ENCODE measurements around the gene GRID2. TPM values are rescaled to one million over a fixed set of nuclear protein-coding genes. Genes with fewer than 3 reads are reported as not detected.

GRID2 gene
- total and polyA plus RNA-seq, 2 of the 4 experiments (the other 2 are of a cell fraction) = under 0.01 TPM; not detected in 1

GRCh38 chr4:92809381-92809780 is 505.6 kb downstream of the GRID2 start:
- BruUV-seq (replicated peaks) = no TSS peak
- Histone ChIP-seq H4K91ac (ENCODE audit: insufficient read depth, low read depth, low read length) (no peak overlapping the region), H3K27me3 (ENCODE audit: control insufficient read depth, insufficient read depth, low read length) (no peaks in the 10 kb centered on the region), H3K4me3 (ENCODE audit: insufficient read depth, low read depth, low read length) (no peak overlapping the region), H4K20me1 (ENCODE audit: insufficient read depth, low read length) (no peaks in the 10 kb centered on the region), H4K5ac (ENCODE audit: low read depth, low read length) (no peak overlapping the region), H3K9me1 (ENCODE audit: insufficient read depth, low read length) (no peaks in the 10 kb centered on the region), H3K56ac (ENCODE audit: extremely low read depth, insufficient read depth, low read length) (no peak overlapping the region), H2AFZ (replicated peaks; ENCODE audit: low read length, poor library complexity) (no peak overlapping the region), H3K36me3 (ENCODE audit: control insufficient read depth, insufficient read depth, low read length) (no peaks in the 10 kb centered on the region), H2BK20ac (ENCODE audit: low read depth, low read length) (no peak overlapping the region), H2AK5ac (ENCODE audit: low read depth, low read length) (no peak overlapping the region), H4K8ac (ENCODE audit: low read depth in 2 of 2, low read length in 2 of 2) (no peak overlapping the region), H2BK120ac (ENCODE audit: low read depth, low read length) (no peak overlapping the region), H3K79me1 (ENCODE audit: low read depth in 1 of 2, low read length in 2 of 2) (no peaks in the 10 kb centered on the region), H2BK5ac (ENCODE audit: low read depth, low read length, poor library complexity, severe bottlenecking) (no peak overlapping the region), H3K18ac (ENCODE audit: low read depth, low read length) (no peak overlapping the region), H2AK9ac (replicated peaks; ENCODE audit: low read depth, low read length, poor library complexity) (no peak overlapping the region), H3K14ac (replicated peaks; ENCODE audit: low read depth, low read length) (no peak overlapping the region), H3K4ac (ENCODE audit: low read depth, low read length) (no peak overlapping the region), H3K9ac (ENCODE audit: low read depth, low read length) (no peak overlapping the region), H3K9me3 (ENCODE audit: control insufficient read depth, insufficient read depth, low read length) (no peaks in the 10 kb centered on the region), H2BK15ac (ENCODE audit: low read depth, low read length) (no peak overlapping the region), H3K23ac (ENCODE audit: low read depth, low read length) (no peak overlapping the region), H3K4me1 (ENCODE audit: control insufficient read depth, insufficient read depth, low read length) (no peaks in the 10 kb centered on the region), H3K4me2 (ENCODE audit: low read depth, low read length) (no peak overlapping the region), H3K27ac (ENCODE audit: insufficient read depth, low read length) (no peak overlapping the region)
- dilution Hi-C loops (cut with HindIII; ENCODE audit: low sequenced_read_pairs, unreplicated experiment) (no loop called here), in situ Hi-C loops (cut with MboI; ENCODE audit: low sequenced_read_pairs) (no loop called here), intact Hi-C loops (cut with micrococcal nuclease) (no loop called here)
- DNase-seq = no peak
- CTCF ChIA-PET = no interaction called here
- no peak for ATAC-seq (ENCODE audit: low read depth)
- WGBS, 2 experiments (ENCODE audit: extremely low coverage in 2 of 2, insufficient read length in 1 of 2) = no CpG with 5 or more reads among the region's 2 CpGs
- peak; percentile 69 for TF ChIP-seq CEBPB (IDR thresholded peaks at IDR 0.05; ENCODE audit: low read depth, low read length)
- TF ChIP-seq MAFK (IDR thresholded peaks at IDR 0.05; ENCODE audit: low read depth, low read length) = no peak
- no peak for TF ChIP-seq MAZ (IDR thresholded peaks at IDR 0.05; ENCODE audit: borderline replicate concordance, low read depth, low read length)
- POLR2A ChIA-PET (ENCODE audit: unreplicated experiment) = no interaction called here
